Measurements from ENCODE around the gene FBXL7.

DNA sequence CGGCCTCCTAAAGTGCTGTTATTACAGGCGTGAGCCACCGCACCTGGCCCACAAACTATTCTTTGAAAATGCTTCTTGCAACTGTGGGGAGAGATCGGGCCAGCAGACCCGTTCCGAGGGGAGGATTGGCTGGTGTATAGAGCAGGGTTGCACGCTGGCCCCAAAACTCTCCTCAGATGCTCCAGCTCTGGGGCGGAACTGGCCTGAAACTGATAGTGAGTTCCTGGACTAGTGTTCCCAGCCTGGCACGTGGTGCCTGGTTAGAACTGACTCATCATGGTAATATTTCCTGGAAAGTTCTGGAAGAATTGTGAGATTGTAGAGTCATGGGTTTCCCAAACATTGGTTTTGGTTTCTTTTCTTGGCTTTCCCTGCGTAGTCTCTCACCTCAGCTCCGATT is 120.5 kb downstream of the FBXL7 start:
- no peak for TF ChIP-seq CTCF (IDR thresholded peaks at IDR 0.05; ENCODE audit: low read depth, low read length, poor library complexity, severe bottlenecking)
- TF ChIP-seq EZH2phosphoT487 (IDR thresholded peaks at IDR 0.05; ENCODE audit: borderline replicate concordance, low read length): no peak
